Gastrocnemius medialis (tissue), 4 donors: ENCODE data around the gene CXCR4.

ENCODE experiments used
- POLR2A ChIP-seq, 2 donors: fragments of 450-650 bp; IDR thresholded peaks; one replicate each; pipeline ENCODE4 v1.6.1; 2017; ENCODE audit warnings: antibody characterized with exemption in 2 of 2, mild to moderate bottlenecking in 2 of 2, moderate library complexity in 2 of 2
- TF ChIP-seq, protein P1 (sequence below), 5 experiments: fragments of 450-650 bp in 3 of 5; fragments of 200-600 bp in 2 of 5; sonication (generic) in 2 of 5; IDR thresholded peaks in 4 of 5; conservative IDR thresholded peaks in 1 of 5; 1 replicate in 4 of 5; 2 replicates in 1 of 5; pipeline ENCODE4 v1.5.1; 2016 to 2019; ENCODE audit warnings: antibody characterized with exemption in 5 of 5, mild to moderate bottlenecking in 3 of 5, moderate library complexity in 3 of 5

DNA sequence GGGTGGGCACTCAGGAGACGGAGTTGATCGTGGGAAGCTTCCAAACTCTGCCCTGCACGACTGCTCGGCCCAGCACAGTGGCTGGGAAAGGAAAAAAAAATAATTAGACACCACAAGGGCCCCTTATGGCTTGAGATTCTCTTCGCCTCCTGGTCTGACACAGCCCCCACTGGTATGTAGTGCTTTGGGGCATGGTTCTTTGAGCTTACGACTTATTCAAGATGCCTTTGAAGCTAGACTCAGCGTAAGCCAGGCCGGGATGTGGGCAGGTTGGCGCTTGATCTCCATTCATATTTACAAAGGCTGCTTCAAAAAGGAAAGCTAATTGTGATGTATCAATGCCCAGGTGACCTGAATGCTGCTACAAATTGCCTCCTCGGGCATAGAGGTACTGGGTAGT, 50.5 kb downstream of the CXCR4 start:
- TF ChIP-seq, protein P1, sequence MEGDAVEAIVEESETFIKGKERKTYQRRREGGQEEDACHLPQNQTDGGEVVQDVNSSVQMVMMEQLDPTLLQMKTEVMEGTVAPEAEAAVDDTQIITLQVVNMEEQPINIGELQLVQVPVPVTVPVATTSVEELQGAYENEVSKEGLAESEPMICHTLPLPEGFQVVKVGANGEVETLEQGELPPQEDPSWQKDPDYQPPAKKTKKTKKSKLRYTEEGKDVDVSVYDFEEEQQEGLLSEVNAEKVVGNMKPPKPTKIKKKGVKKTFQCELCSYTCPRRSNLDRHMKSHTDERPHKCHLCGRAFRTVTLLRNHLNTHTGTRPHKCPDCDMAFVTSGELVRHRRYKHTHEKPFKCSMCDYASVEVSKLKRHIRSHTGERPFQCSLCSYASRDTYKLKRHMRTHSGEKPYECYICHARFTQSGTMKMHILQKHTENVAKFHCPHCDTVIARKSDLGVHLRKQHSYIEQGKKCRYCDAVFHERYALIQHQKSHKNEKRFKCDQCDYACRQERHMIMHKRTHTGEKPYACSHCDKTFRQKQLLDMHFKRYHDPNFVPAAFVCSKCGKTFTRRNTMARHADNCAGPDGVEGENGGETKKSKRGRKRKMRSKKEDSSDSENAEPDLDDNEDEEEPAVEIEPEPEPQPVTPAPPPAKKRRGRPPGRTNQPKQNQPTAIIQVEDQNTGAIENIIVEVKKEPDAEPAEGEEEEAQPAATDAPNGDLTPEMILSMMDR (IDR thresholded peaks at IDR 0.05 in 4 of 5, conservative IDR thresholded peaks at IDR 0.05 in 1 of 5): no peak
- TF ChIP-seq POLR2A (IDR thresholded peaks at IDR 0.05): no peak
